ENCODE measurements around the gene FREM2. TPM values are rescaled to one million over a fixed set of nuclear protein-coding genes. Genes with fewer than 3 reads are reported as not detected.

Gene FREM2
- total and polyA plus RNA-seq, 9 of the 15 experiments (the other 6 are each of a cell fraction or from before 2014, with no cell fraction given) = under 0.01 to 0.02 TPM; not detected in 7

- TF ChIP-seq NR4A1 (CRISPR knock-in tag; IDR thresholded peaks at IDR 0.05) (no peak), NR4A1 (tag; IDR thresholded peaks at IDR 0.05) (no peak), TARDBP (IDR thresholded peaks at IDR 0.05) (no peak), ELK1 (CRISPR knock-in tag; IDR thresholded peaks at IDR 0.05) (no peak), NR2C2 (CRISPR knock-in tag; IDR thresholded peaks at IDR 0.05) (no peak), NR2C2 (tag; IDR thresholded peaks at IDR 0.05) (no peak), ZBTB5 (IDR thresholded peaks at IDR 0.05) (no peak)
These were observed 227.2 kb downstream of the FREM2 start (continued) for GRCh38 chr13:38914070-38914469.

GRCh38 chr13:38921081-38921480 is 234.2 kb downstream of the FREM2 start:
- WGBS (ENCODE audit: insufficient coverage, low coverage, missing lambda C conversion rate) = 0% methylated on average over 2 of the region's 2 CpGs
- FAIRE-seq (no peak), DNase-seq (ENCODE audit: extremely low read depth in 1 of 4, low spot score in 3 of 4) (no peak), ATAC-seq (no peak)
- no peaks in the 10 kb centered on the region for H3K9me1 ChIP-seq (ENCODE audit: control insufficient read depth, insufficient read depth, low read length)
- no peak overlapping the region for H3K4me2 ChIP-seq (ENCODE audit: insufficient read depth, low read length)
- H4K20me1 ChIP-seq (replicated peaks; ENCODE audit: control insufficient read depth, insufficient read depth, low read length) = no peaks in the 10 kb centered on the region
- H3K27me3 ChIP-seq (ENCODE audit: control insufficient read depth in 2 of 2, insufficient read depth in 2 of 2, low read length in 2 of 2) = no peaks in the 10 kb centered on the region; a peak in 1 of 5 replicates
- POLR2A ChIA-PET = no interaction called here
- no peaks in the 10 kb centered on the region for H3K9me3 ChIP-seq (replicated peaks; ENCODE audit: control insufficient read depth, insufficient read depth, low read depth, low read length)
- no peak overlapping the region for H3K27ac ChIP-seq (ENCODE audit: extremely low read depth, low read depth, low read length)
- no peaks in the 10 kb centered on the region for H3K79me2 ChIP-seq (ENCODE audit: control insufficient read depth, insufficient read depth, low read length)
- no peaks in the 10 kb centered on the region for H3K4me1 ChIP-seq (replicated peaks in 1 of 2; ENCODE audit: control insufficient read depth in 2 of 2, insufficient read depth in 2 of 2, low read length in 2 of 2)
- CTCF ChIA-PET (ENCODE audit: low intra/inter-chr PET ratio) = no interaction called here
- in situ Hi-C loops (cut with MboI) (no loop called here), intact Hi-C loops (cut with micrococcal nuclease) (no loop called here)
- BruUV-seq (replicated peaks) = no TSS peak
- no peaks in the 10 kb centered on the region for H3K36me3 ChIP-seq (ENCODE audit: control insufficient read depth, insufficient read depth, low read length)
- H3K9ac ChIP-seq (ENCODE audit: insufficient read depth in 1 of 2, low read depth in 2 of 2, low read length in 2 of 2) = no peak overlapping the region
- H3K4me3 ChIP-seq = no peak overlapping the region
- H2AFZ ChIP-seq (ENCODE audit: low read depth, low read length) = no peak overlapping the region
- TF ChIP-seq ZNF146 (CRISPR knock-in tag; IDR thresholded peaks at IDR 0.05; ENCODE audit: unreplicated experiment) (no peak), TEAD4 (IDR thresholded peaks at IDR 0.05; ENCODE audit: low read length) (no peak), TEAD4 (CRISPR knock-in tag; IDR thresholded peaks at IDR 0.05; ENCODE audit: borderline replicate concordance) (no peak), KLF6 (CRISPR knock-in tag; IDR thresholded peaks at IDR 0.05; ENCODE audit: borderline replicate concordance) (no peak), CREB3 (tag; conservative IDR thresholded peaks at IDR 0.05; ENCODE audit: low read depth) (no peak), RNF2 (IDR thresholded peaks at IDR 0.05) (no peak), ESRRA (IDR thresholded peaks at IDR 0.05; ENCODE audit: borderline replicate concordance, low read depth) (no peak), ZNF12 (CRISPR knock-in tag; IDR thresholded peaks at IDR 0.05) (no peak), FOS (IDR thresholded peaks at IDR 0.05; ENCODE audit: extremely low read depth, insufficient read length) (no peak), SMARCA4 (IDR thresholded peaks at IDR 0.05) (no peak), MCM3 (IDR thresholded peaks at IDR 0.05) (no peak), MCM2 (IDR thresholded peaks at IDR 0.05; ENCODE audit: low read depth) (no peak), ZNF395 (CRISPR knock-in tag; IDR thresholded peaks at IDR 0.05) (no peak), RHOXF2B (CRISPR knock-in tag; conservative IDR thresholded peaks at IDR 0.05) (no peak)
